NCI-H446 treated with DMSO at 0.1 percent for 48 hours (cell line): ENCODE data around the gene CGB3.

Experiments
- DNase-seq: peaks from one replicate; lab custom pipeline; 2025; lab: John Stamatoyannopoulos, UW

Gene CGB3

DNA sequence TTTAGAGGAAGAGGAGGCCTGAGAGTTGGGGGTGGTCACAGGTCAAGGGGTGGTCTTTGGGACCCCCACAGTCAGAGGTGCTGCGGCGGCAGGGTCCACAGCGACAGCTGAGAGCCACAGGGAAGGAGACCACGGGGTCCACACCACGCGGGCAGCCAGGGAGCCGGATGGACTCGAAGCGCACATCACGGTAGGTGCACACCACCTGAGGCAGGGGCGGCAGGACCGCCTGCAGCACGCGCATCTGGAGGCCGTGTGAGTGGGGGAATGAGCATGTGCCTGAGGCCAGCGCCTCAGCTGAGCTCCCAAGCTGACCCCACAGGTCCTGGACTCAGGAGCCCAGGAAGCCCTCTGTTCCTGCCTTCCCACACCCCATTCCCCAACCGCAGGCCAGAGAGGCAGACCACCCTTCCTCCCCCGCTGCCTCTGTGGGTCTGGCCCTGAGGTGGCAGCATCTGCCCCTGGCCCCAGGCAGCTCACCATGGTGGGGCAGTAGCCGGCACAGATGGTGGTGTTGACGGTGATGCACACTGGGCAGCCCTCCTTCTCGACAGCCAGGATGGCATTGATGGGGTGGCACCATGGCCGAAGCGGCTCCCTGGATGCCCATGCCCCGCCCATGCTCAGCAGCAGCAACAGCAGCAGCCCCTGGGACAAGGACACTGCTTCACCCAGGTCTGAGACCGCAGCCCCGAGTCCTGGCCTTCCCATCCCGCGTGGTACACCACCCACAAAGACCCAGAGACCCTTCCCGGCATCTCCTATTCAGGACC is 7.9 kb downstream of the CGB3 start:
- DNase-seq: no peak

DNA sequence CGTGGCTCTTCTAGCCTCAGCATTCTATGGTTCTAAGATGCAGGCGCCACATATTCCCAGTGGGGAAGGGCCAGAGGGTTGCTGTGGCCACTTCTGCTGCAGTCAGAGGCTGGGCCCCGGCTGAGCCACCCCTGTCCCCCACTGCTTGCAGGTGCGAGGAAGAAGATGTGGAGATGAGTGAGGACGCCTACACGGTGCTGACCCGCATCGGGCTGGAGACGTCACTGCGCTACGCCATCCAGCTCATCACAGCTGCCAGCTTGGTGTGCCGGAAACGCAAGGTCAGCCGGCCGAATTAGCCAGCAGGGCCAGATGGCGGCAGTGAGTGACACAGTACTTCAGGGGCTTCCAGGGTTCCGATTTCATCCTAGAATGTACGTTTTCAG is 9.3 kb downstream of the CGB3 start:
- no peak for DNase-seq

DNA sequence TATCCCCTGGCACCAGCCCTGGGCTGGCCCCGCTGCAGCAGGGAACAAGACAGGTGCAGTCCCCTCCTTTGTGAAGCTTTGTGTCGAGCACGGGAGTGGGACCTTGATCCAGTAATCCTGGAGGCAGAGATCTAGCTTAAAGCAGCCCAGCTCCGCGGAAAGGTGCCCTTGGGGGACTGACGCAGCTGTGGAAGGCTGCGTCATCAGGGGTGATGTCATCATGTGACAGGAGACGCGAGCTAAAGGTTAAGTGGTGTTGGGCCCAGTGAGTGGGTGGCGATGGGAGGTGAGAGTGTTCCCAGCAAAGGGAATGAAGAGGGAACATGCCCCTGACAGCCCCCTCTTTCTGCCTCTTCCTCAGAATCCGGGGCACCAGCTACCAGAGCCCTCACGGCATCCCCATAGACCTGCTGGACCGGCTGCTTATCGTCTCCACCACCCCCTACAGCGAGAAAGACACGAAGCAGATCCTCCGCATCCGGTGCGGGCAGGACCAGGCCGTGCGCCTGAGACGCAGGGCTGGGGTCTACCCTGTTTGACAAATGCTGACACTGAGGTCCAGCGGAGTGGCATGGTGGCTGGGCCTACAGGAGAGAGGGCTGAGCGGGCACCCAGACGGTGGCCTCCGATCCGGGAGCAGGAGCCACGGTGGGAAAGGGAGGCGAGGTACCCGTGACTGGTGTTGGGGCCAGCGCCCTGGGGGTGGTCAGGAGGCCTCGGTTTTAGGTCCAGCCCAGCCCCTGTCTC is 9.8 kb downstream of the CGB3 start:
- no peak for DNase-seq

DNA sequence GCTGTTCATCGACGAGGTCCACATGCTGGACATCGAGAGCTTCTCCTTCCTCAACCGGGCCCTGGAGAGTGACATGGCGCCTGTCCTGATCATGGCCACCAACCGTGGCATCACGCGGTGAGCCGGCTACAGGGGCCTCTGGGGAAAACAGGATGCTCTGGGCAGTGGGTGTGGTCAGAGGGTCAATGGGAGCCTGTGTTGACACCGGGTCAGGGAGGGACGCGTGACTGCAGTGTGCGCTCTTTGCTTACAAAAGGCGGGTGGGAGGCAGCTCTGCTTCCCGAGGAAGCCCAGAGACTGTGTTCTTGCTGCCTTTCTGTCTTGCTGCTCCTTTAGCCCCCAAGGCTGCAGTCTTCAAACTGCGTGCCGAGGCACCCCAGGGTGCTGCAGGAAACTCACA is 12.9 kb downstream of the CGB3 start:
- DNase-seq: no peak

- no peak for DNase-seq
Measured at GRCh38 chr19:49010453-49010852, 13.7 kb downstream of the CGB3 start.

GRCh38 chr19:49009828-49010227 is 14.3 kb downstream of the CGB3 start:
- no peak for DNase-seq

GRCh38 chr19:49006905-49007304 is 17.2 kb downstream of the CGB3 start:
- DNase-seq: no peak

DNA sequence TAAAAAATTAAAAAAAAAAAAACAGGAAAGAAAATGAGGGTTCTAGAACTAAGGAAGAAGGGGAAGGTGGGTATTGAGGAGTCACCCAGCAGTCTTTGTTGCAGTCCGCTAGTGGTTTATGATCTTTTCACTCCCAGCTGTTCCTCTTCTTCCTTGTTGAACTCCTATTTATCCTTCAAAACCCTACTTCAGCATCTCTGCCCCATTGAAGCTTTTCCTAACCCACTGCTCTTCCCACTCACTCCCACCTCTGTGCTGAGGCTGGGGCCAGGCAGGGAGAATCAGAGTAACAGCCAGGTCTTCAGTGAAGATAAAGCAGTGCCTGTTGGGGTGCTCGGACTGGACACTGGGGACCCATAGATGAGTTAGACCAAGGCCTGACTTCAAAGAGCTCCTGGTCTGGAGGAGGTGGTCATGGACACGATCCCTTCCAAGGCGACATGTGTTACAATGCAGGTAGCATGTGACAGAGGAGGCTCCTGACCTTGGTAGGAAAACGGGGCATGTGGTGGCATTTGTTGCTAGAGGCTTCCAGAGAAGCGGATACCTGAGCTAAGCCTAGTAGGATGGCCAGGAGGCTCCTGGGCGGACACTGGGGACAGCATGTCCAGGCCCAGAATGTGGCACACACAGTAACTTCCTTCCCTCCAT is 19.0 kb downstream of the CGB3 start:
- no peak for DNase-seq

DNA sequence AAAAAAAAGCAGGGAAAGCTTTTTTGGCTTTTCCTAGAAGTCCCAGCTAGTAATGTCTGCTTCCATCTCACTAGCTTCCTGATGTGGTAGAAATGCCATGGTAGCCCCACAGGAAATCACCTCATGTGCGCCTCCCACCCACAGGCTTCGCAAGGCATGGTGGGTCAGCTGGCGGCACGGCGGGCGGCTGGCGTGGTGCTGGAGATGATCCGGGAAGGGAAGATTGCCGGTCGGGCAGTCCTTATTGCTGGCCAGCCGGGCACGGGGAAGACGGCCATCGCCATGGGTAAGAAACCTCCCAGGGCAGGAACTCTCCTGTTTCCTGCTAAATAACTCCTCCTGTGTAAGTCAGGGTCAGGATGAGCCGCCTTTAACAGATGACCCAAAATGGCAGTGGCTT is 20.0 kb downstream of the CGB3 start:
- DNase-seq: no peak

GRCh38 chr19:48999481-49000325 is 24.4 kb downstream of the CGB3 start:
- no peak for DNase-seq

GRCh38 chr19:48997972-48998371 is 26.2 kb downstream of the CGB3 start:
- DNase-seq: no peak

DNA sequence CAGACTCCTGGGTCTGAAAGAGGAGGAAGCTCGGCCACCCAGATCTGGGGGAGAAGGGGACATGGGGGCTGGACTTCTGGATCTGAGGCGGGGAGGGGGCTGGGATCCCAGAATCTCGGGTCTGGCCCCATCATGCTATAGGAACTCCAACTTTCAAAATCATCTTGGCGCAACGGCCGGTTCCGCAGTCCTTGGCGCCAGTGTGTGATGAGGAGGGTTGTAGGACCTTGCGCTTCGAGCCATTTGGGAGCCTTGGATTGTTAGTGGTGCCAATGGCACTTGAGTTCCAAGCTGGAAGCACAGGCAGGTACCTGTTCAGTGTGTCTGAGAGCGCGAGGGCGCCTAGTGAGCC is 30.1 kb downstream of the CGB3 start:
- DNase-seq: no peak

DNA sequence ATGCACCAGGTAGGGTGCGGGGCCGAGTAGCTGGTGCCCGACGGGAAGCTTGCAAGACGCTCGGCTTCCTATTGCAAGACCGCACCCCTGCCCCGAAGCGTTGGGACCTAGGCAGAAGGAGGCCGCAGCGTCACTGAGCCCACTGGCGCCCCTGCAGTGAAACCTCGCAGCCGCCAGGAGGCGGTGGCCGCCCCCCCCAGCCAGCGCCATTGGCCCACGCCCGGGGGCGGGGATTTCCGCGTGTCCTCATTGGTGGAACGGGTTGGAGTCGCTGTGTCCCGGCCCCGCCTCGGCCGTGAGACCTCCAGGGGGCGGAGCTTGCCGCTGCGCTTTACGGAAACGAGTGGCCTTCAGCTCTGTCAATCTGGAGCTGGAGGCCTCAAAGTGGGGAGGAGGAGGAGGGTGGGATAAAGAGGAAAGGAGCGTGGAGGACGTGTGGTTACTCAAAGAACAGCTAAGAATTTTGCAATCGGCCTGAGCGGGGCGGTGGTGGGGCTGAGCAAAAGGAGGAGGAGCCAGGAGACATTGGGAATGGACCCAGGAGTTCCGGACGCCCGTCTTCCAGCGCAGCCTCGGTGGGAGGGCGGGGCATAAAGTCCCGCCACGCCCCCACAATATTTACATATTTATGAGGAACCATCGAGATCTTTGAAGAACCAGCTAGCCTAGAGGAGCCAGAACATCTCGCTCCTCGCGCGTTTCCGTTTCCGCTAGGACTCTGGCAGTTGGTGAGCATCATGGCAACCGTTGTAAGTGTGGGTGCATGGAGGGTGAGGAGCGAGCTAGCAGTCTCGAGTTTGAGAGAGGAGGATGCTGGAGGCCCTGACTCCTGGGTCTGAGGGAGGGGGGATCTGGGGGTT is 30.7 kb downstream of the CGB3 start, which contains the start of the genes GYS1 and RUVBL2:
TSS of gene GYS1 (minus strand) at position 135 of the 860 bp plus-strand sequence. CDS start 197 bp downstream, outside the sequence.
TSS of gene RUVBL2 (plus strand) at position 713 of the 860 bp plus-strand sequence. CDS start at position 738, 25 bp downstream.
- DNase-seq: peak; percentile 98

- no peak for DNase-seq
Measured at GRCh38 chr19:48992581-48993174, 31.5 kb downstream of the CGB3 start.

DNA sequence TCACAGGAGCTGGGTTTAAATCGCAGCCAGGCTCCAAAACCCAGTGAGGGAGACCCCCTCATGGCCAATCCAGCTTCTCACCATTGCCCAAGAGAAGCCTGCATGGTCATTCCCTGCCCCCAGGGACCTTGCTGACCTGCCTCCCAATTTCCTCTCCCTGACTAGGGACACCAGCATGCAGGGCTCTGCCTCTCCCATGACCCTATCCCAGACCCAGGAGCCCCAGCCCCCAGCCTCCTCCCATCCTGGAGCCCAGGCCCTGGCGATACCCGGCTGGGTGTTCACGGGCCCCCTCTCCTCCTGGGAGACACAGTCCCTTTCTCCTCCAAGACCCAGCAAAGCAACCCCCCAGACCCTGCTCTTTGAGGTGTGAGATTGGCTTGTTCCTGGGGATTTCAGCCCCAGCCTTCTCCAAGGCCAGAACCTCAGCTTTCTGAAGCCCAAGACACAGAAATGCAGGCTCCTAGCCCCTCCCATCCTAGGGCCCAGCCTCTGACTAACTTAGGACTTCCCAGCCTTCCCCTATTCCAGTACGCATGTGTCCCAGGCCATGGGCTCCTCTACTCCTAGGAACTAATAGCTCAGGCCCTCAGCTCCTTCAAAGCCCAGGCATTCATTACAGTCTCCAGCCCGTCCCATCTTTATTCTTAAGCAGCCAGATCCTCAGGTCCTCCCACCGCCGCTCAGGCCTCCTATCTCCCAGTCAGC is 32.1 kb downstream of the CGB3 start:
- peak; percentile 31 for DNase-seq

DNA sequence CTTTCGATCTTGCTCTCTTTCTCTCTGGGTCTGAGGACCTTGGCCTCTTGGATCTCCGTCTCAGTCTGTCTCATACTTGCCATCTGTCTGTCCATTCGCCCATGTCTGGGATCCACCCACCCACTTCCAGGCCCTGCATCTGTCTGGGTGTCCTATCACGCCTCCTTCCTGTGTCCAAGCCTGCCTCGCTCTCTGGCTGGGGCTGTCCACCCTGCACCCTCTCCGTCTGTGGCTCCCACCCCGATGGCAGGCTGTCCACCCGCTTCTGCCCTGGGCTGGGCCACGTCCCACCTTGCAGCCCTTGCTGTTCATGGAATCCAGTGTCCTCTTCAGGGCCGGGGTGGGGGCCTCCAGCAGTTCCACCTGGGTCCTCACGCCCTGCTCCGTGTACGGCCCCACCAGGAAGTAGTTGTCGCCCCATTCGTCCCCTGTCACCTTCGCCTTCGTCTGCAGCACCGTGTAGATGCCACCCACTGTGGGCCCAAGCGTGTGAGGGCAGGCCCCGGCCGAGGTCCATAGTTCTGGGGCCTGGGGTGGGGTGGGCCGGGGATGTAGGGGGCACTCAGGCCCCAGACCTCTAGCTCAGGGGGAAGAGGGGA is 33.0 kb downstream of the CGB3 start:
- no peak for DNase-seq

DNA sequence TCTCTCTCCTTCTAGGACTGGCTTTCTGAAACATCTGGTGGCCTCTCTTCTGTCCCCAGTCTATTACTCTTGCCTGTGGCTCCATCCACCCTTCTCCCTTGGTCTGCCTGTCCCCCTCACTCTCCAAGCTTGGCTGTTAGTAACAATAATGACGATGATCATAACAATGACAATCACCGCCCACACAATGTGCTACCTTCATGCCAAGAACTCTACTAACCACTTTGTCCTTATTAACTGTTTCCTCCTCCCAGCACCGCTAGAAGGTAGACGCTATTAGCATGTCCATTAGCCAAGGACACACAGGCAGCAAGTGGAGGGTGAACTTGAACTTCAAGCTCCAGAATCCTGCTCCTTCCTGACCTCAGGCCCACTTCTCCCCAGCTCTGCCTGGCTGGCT is 33.7 kb downstream of the CGB3 start:
- no peak for DNase-seq

- no peak for DNase-seq
Measured at GRCh38 chr19:48989701-48990291, 34.3 kb downstream of the CGB3 start.

DNA sequence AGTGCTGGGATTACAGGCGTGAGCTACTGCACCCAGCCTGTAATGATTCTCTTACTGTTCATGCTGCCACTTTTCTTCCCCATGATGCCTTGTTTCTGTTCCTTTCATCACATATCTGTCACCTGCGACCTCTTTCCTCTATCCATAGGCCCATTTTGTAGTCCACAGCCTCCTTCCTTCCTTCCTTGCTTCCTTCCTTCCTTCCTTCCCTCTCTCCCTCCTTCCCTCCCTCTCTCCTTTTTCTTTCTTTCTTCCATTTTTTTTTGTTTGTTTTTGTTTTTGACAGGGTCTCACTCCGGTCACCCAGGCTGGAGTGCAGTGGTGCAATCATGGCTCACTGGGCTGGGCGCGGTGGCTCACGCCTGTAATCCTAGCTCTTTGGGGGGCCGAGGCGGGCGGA is 35.3 kb downstream of the CGB3 start:
- DNase-seq: no peak
